ENCODE measurements around the gene SPATA17. TPM values are rescaled to one million over a fixed set of nuclear protein-coding genes. Genes with fewer than 3 reads are reported as not detected.

Gene SPATA17
- total and polyA plus RNA-seq, 2 of the 13 experiments (the other 11 are each of a cell fraction or from before 2014, with no cell fraction given): 0.48 to 1.7 TPM

- TF ChIP-seq ZKSCAN8 (CRISPR knock-in tag; IDR thresholded peaks at IDR 0.05; ENCODE audit: borderline replicate concordance) (0 out of 2 replicates have a peak, but pooled peaks have one; percentile 28), PITX1 (CRISPR knock-in tag; IDR thresholded peaks at IDR 0.05) (peak; percentile 58), TRIM24 (CRISPR knock-in tag; IDR thresholded peaks at IDR 0.05) (no peak), ZNF513 (CRISPR knock-in tag; conservative IDR thresholded peaks at IDR 0.05) (no peak), MYNN (CRISPR knock-in tag; IDR thresholded peaks at IDR 0.05; ENCODE audit: low read depth) (no peak), ZNF646 (CRISPR knock-in tag; IDR thresholded peaks at IDR 0.05) (no peak), ATAD3A (CRISPR knock-in tag; IDR thresholded peaks at IDR 0.05) (no peak), KLF11 (CRISPR knock-in tag; IDR thresholded peaks at IDR 0.05) (no peak), ZNF414 (CRISPR knock-in tag; IDR thresholded peaks at IDR 0.05) (no peak), YEATS2 (CRISPR knock-in tag; IDR thresholded peaks at IDR 0.05; ENCODE audit: borderline replicate concordance) (peak; percentile 89), DDIT3 (CRISPR knock-in tag; IDR thresholded peaks at IDR 0.05) (no peak), NONO (IDR thresholded peaks at IDR 0.05) (no peak), NONO (CRISPR knock-in tag; conservative IDR thresholded peaks at IDR 0.05) (no peak), PHB2 (IDR thresholded peaks at IDR 0.05; ENCODE audit: partially characterized antibody) (no peak), SNAPC5 (CRISPR knock-in tag; IDR thresholded peaks at IDR 0.05; ENCODE audit: borderline replicate concordance) (no peak), ZNF768 (CRISPR knock-in tag; IDR thresholded peaks at IDR 0.05) (peak; percentile 99), ZNF30 (CRISPR knock-in tag; IDR thresholded peaks at IDR 0.05) (no peak), NR2F2 (IDR thresholded peaks at IDR 0.05; ENCODE audit: borderline replicate concordance, low read depth) (no peak), TIGD3 (CRISPR knock-in tag; IDR thresholded peaks at IDR 0.05; ENCODE audit: borderline replicate concordance) (no peak)
Observed at GRCh38 chr1:217630711-217631591, at the start of gene SPATA17, which contains the start of gene GPATCH2 (continued).

Data from HepG2 (cell line).